ENCODE measurements around the gene THRB. TPM values are rescaled to one million over a fixed set of nuclear protein-coding genes. Genes with fewer than 3 reads are reported as not detected.

THRB gene
- total RNA-seq, 4 donors from 2014 or later, result 19.8 to 25.8 (median 23.4) TPM

DNA sequence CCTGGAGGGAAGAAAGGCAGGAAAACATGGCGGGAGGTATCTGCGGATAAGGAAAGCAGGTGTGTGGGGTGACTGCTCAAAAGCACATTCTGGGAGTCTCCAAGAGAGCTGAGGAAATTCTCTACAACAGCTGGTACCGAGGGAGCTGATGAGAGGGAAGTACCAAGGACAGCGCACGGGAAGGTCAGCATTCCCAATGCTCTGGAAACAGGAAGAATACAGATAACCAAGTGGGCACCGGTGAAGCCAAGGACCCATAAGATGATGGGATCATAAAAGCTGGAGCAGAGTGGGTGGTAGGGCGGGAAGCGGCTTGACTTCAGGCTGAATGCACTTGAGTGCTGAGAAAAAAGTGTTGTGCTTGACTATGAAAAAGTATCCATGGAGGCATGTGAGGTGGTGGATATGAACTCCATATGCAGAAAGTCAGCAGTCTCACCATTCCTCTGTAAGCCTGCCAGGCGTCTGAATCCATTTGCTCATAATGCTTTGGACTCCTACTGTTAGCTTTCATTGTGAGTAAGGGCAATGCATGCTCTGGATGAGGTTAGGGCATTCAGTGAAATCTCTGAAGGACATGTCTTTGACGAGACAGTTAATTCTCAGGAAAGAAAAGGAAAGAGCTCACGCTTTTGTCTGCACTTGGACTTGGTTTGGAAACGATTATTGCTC, 334.1 kb downstream of the THRB start:
- WGBS, 2 donors, result 75 to 77% methylated on average over 12 of the region's 12 CpGs
- no peak for DNase-seq (ENCODE audit: low spot score in 2 of 2)
- no peak overlapping the region for H3K4me3 ChIP-seq (ENCODE audit: low read depth, poor library complexity, severe bottlenecking)
- intact Hi-C loops (cut with DNase I; ENCODE audit: low total_unique reads), result no loop called here
- no peak for TF ChIP-seq POLR2A (IDR thresholded peaks at IDR 0.05)
- TF ChIP-seq, protein P1, sequence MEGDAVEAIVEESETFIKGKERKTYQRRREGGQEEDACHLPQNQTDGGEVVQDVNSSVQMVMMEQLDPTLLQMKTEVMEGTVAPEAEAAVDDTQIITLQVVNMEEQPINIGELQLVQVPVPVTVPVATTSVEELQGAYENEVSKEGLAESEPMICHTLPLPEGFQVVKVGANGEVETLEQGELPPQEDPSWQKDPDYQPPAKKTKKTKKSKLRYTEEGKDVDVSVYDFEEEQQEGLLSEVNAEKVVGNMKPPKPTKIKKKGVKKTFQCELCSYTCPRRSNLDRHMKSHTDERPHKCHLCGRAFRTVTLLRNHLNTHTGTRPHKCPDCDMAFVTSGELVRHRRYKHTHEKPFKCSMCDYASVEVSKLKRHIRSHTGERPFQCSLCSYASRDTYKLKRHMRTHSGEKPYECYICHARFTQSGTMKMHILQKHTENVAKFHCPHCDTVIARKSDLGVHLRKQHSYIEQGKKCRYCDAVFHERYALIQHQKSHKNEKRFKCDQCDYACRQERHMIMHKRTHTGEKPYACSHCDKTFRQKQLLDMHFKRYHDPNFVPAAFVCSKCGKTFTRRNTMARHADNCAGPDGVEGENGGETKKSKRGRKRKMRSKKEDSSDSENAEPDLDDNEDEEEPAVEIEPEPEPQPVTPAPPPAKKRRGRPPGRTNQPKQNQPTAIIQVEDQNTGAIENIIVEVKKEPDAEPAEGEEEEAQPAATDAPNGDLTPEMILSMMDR (IDR thresholded peaks at IDR 0.05), result no peak

GRCh38 chr3:24158761-24159454, 335.7 kb downstream of the THRB start:
- 70 to 72% methylated on average over 6 of the region's 6 CpGs for WGBS, 2 donors
- no peak for TF ChIP-seq POLR2A (IDR thresholded peaks at IDR 0.05)
- TF ChIP-seq, protein P1 (IDR thresholded peaks at IDR 0.05), result no peak
- H3K4me3 ChIP-seq (ENCODE audit: low read depth, poor library complexity, severe bottlenecking), result no peak overlapping the region
- intact Hi-C loops (cut with DNase I; ENCODE audit: low total_unique reads), result no loop called here
- DNase-seq (ENCODE audit: low spot score in 2 of 2), result no peak

GRCh38 chr3:24157106-24157505, 337.5 kb downstream of the THRB start:
- whole genome bisulfite sequencing, 2 donors, result 94 to 95% methylated on average over 4 of the region's 4 CpGs
- intact Hi-C loops (cut with DNase I; ENCODE audit: low total_unique reads), result no loop called here
- no peak overlapping the region for H3K4me3 ChIP-seq (ENCODE audit: low read depth, poor library complexity, severe bottlenecking)
- no peak for TF ChIP-seq POLR2A (IDR thresholded peaks at IDR 0.05)
- TF ChIP-seq, protein P1 (IDR thresholded peaks at IDR 0.05), result no peak
- DNase-seq (ENCODE audit: low spot score in 2 of 2), result no peak

- intact Hi-C loops (cut with DNase I; ENCODE audit: low total_unique reads), result no loop called here
- WGBS, 2 donors, result 50 to 64% methylated on average over 2 of the region's 2 CpGs
- DNase-seq (ENCODE audit: low spot score in 2 of 2), result no peak
- TF ChIP-seq, protein P1 (IDR thresholded peaks at IDR 0.05), result no peak
- no peak for TF ChIP-seq POLR2A (IDR thresholded peaks at IDR 0.05)
- H3K4me3 ChIP-seq (ENCODE audit: low read depth, poor library complexity, severe bottlenecking), result no peak overlapping the region
These were observed 338.2 kb downstream of the THRB start for GRCh38 chr3:24156466-24156865.

- no peak overlapping the region for H3K4me3 ChIP-seq (ENCODE audit: low read depth, poor library complexity, severe bottlenecking)
- TF ChIP-seq POLR2A (IDR thresholded peaks at IDR 0.05), result no peak
- TF ChIP-seq, protein P1 (IDR thresholded peaks at IDR 0.05), result no peak
- no peak for DNase-seq (ENCODE audit: low spot score in 2 of 2)
- intact Hi-C loops (cut with DNase I; ENCODE audit: low total_unique reads), result no loop called here
These were observed 339.4 kb downstream of the THRB start for GRCh38 chr3:24155276-24155675.
